ENCODE measurements around the gene PHTF2. TPM values are rescaled to one million over a fixed set of nuclear protein-coding genes. Genes with fewer than 3 reads are reported as not detected.
A peak's percentile ranks its signal among the peaks of the same experiment; 100 is the strongest.

PHTF2 gene
- total and polyA plus RNA-seq, 10 of the 15 experiments (the other 5 are each of a cell fraction or from before 2014, with no cell fraction given): 12.9 to 41.8 (median 27.0) TPM

GRCh38 chr7:77800158-77800557 is 1.6 kb downstream of the PHTF2 start (continued):
- TF ChIP-seq CREB1 (IDR thresholded peaks at IDR 0.05; ENCODE audit: low read depth): 0 out of 2 replicates have a peak, but pooled peaks have one; percentile 22

- POLR2A ChIA-PET: no interaction called here
- H3K4me1 ChIP-seq (ENCODE audit: control insufficient read depth, insufficient read depth, low read length): peaks cover 16% of the 10 kb centered on the region
- peaks cover 92% of the 10 kb centered on the region for H3K79me2 ChIP-seq (ENCODE audit: control insufficient read depth, insufficient read depth, low read length)
- no peak for TF ChIP-seq SKIL (IDR thresholded peaks at IDR 0.05; ENCODE audit: low read depth, poor library complexity, severe bottlenecking)
- no peak for TF ChIP-seq YBX1 (IDR thresholded peaks at IDR 0.05)
- no peak for TF ChIP-seq RB1 (IDR thresholded peaks at IDR 0.05; ENCODE audit: borderline replicate concordance)
- no peak for TF ChIP-seq NBN (IDR thresholded peaks at IDR 0.05)
- TF ChIP-seq SP1 (IDR thresholded peaks at IDR 0.05; ENCODE audit: low read depth, low read length): no peak
- no peak for TF ChIP-seq TBL1XR1 (IDR thresholded peaks at IDR 0.05; ENCODE audit: low read depth, low read length)
- no peak for TF ChIP-seq CHD4 (IDR thresholded peaks at IDR 0.05)
- TF ChIP-seq BRCA1 (IDR thresholded peaks at IDR 0.05; ENCODE audit: low read depth, low read length): no peak
- TF ChIP-seq NR2C1 (IDR thresholded peaks at IDR 0.05): no peak
- no peak for TF ChIP-seq GATAD2B (conservative IDR thresholded peaks at IDR 0.05; ENCODE audit: low read depth)
- no peak for TF ChIP-seq WRNIP1 (IDR thresholded peaks at IDR 0.05; ENCODE audit: borderline replicate concordance, low read depth, low read length)
- H3K4me3 ChIP-seq: peak overlapping the region; percentile 94; the same call in 1 of the 2 replicates
- H2AFZ ChIP-seq (ENCODE audit: control insufficient read depth, low read depth, low read length): no peak overlapping the region
- CTCF ChIA-PET: no interaction called here
- no TSS peak for BruUV-seq (replicated peaks)
- in situ Hi-C loops (cut with MboI) (no loop called here), intact Hi-C loops (cut with micrococcal nuclease; ENCODE audit: unreplicated experiment) (no loop called here)
- peaks cover 1% of the 10 kb centered on the region for H3K9me3 ChIP-seq (replicated peaks; ENCODE audit: control insufficient read depth, insufficient read depth, low read length)
- 2% methylated on average over 2 of the region's 2 CpGs for WGBS (ENCODE audit: insufficient coverage, insufficient replicate concordance, low lambda C conversion rate, missing lambda C conversion rate)
- FAIRE-seq: no peak
- ATAC-seq: no peak
- H3K27me3 ChIP-seq (replicated peaks in 1 of 2; ENCODE audit: control insufficient read depth in 2 of 2, insufficient read depth in 2 of 2, low read length in 1 of 2): no peaks in the 10 kb centered on the region
- SMC1A ChIA-PET (ENCODE audit: uncharacterized antibody, unreplicated experiment): interaction anchor here (3.4 kb wide), 1 partner anchor 11 kb away, joined by 16 read pairs; no protein-coding TSS in a partner anchor
- no peaks in the 10 kb centered on the region for H4K20me1 ChIP-seq (ENCODE audit: control insufficient read depth, insufficient read depth)
- H3K27ac ChIP-seq (ENCODE audit: control insufficient read depth, insufficient read depth): no peak overlapping the region; the same call in 1 of the 2 replicates
- no peak overlapping the region for H3K9ac ChIP-seq (ENCODE audit: control insufficient read depth, insufficient read depth, low read length)
- DNase-seq (ENCODE audit: low read depth, low spot score): no peak
- H3K36me3 ChIP-seq (ENCODE audit: control insufficient read depth in 2 of 2, insufficient read depth in 2 of 2, low read length in 1 of 2): no peaks in the 10 kb centered on the region
- H3K4me2 ChIP-seq (ENCODE audit: control insufficient read depth, insufficient read depth): peak overlapping the region; percentile 83
- RAD21 ChIA-PET (ENCODE audit: unreplicated experiment): no interaction called here
Measured at GRCh38 chr7:77800730-77801129, 2.2 kb downstream of the PHTF2 start.
